Suppressor macrophage treated with lipopolysaccharide for 1 hour (primary cell): ENCODE data around the gene TRIM5.

Source experiments
- DNase-seq, 3 donors: peaks; one replicate each; pipeline ENCODE4 v3.0.0-alpha.2; 2020 to 2022

Gene TRIM5

DNA sequence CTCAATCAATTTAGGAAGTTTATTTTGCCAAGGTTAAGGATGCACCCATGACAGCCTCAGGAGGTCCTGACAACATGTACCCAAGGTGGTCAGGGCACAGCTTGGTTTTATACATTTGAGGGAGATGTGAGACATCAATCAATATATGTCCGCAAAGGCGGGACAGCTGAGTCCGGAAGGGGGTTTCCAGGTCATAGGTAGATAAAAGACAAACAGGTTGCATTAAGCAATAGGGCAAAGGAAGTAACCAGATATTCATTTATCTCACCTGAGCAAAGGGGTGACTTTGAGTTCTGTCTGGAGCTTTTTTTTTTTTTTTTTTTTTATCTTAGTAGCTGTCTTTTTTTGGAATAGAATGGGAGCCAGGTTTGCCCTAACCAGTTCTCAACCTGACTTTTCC is 62.1 kb downstream of the TRIM5 start:
- DNase-seq, result no peak

DNA sequence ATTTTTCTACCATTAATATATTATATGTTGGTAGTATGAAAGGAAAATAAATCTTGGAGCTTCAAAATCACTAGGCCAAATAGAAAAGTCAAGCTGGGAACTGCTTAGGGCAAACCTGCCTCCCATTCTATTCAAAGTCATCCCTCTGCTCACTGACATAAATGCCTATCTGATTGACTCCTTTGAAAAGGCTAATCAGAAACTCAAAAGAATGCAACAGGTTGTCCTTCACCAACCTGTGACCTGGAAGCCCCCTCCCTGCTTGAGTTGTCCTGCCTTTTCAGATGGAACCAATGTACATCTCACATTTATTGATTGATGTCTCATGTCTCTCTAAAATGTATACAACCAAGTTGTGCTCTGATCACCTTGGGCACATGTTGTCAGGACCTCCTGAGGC is 63.3 kb downstream of the TRIM5 start:
- DNase-seq, result no peak

DNA sequence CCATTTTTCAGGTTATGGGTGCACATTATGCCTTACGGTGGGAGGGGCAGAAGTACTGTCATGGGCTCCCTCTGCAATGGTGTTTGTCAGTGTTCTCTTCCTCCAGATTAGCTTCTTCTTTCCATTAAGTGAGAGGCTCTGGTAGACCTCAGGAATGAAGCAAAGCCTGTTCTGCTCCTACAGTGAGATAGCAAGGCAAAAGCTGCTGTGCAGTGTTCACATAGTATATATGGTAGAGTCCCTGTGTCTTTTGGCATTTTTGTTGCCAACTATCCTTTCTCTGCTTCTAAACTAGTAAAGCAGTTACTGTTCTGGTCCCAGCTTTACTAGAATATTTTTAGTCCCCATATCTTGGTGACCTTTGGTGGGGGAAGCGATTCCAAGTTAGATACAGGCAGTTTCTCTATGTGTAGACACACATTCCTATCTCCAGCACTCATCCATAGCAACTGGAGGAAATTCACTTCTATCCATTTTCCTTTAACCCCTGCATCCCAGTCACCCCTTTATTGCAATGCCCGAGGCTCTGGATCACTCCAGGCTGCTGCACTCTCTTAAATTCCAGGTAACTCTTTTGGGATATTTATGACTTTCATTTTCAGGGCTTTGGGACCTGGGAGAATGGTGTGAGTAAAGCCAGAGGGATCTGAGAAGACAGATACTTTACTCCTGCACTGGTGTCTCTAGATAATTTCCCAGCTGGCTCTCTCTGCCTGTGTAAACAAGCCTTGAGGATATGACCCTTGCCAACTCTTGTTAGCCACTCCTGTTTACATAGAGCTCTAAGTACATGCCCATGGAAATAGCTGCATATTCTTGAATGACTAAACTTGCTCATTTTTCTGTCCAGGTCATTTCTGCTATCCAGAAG is 64.0 kb downstream of the TRIM5 start:
- DNase-seq, result no peak

DNA sequence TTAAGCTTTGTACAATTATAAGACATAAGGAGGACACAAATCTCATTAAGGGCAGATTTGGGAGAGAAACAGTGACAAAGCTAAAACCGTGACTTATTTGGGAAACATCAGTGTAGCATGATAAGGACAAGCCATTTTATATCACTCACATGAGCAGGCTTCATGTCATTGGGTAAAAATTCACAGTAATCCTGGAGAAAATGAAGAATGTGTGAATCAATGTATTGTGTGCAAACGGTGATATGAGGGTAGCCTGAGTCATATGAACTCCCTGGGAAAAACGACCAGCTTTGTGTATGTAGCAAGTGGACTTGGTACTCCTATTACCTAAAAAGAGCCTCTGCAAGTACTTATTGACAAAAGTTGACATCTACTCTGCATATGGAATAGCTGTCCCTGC is 66.1 kb downstream of the TRIM5 start:
- no peak for DNase-seq
